Stimulated activated CD4-positive, alpha-beta T cell treated with anti-CD3 and anti-CD28 coated beads, Interleukin-2, amount 100 ng/mL, for 24 hours (primary cell): ENCODE results near the gene KIF5A.
"Not testable (repeated sequence)": the region's sequence is repeated elsewhere in the genome, so short reads cannot be mapped to it uniquely, and the experiment has no call there.

Source experiments
- DNase-seq, 2 donors: peaks; one replicate each; pipeline ENCODE4 v3.0.0-alpha.2; 2020

KIF5A gene

DNA sequence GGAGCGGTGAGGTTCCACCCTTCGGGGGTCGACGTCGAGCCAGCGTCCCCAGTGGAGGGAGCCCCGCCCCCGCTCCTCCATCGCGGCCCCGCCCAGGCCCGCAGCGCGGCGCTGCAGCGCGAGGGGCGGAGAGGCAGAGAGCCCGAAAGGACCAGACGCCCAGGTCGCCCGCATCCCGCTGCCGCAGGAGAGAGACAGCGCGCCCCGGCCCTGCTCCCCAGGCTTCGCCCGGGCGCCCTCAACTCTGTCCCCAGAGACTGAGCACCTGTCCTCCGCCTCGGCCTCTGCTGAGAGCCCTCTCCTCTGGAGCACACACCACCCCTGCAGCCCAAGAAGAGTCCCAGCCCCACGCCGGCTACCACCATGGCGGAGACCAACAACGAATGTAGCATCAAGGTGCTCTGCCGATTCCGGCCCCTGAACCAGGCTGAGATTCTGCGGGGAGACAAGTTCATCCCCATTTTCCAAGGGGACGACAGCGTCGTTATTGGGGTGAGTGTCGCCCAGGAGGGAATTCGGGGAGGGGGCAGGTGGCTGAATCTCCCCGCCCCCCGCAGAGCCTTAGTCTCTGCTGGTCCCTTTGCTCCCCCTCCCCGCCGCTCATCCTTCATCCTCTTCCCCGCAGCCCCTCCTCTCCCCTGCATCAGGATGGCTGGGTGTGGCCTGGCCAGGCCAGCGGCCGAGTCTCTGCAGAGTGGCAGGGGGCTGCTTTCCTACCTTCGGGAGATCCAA is at the start of gene KIF5A:
Gene KIF5A, plus strand, starts transcription at position 136 of the 732 bp plus-strand sequence. Its CDS starts 228 bp downstream, at position 364.
- DNase-seq: peak; percentile 66 to 75

DNA sequence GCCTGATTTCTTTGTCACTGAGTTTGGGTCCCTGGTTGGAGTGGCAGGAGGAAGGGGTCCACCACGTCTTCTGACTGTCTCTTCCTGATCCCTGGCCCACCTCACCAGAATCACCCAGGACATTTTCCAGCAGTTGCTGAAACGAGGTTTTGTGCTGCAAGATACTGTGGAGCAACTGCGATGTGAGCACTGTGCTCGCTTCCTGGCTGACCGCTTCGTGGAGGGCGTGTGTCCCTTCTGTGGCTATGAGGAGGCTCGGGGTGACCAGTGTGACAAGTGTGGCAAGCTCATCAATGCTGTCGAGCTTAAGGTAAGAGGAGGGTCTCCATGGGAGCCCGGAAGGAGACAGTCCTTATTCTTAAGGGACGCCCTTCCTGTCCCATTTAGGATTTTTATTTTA is 49.6 kb upstream of the KIF5A start:
- DNase-seq: no peak

- DNase-seq: not testable (repeated sequence)
Observed at GRCh38 chr12:57502311-57502969, 47.4 kb upstream of the KIF5A start.

DNA sequence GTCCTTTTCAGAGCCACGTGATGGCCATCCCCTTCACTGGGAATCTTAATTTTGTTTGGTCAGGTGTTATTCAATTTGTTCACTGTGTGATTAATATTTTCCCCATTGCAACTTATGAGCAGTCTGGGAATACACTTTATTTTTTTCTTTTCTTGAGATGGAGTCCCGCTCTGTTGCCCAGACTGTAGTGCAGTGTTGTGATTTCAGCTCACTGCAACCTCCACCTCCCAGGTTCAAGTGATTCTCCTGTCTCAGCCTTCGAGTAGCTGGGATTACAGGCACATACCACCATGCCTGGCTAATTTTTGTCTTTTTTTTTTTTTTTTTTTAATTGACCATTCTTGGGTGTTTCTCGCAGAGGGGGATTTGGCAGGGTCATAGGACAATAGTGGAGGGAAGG is 43.3 kb upstream of the KIF5A start:
- DNase-seq: not testable (repeated sequence)

GRCh38 chr12:57507796-57508195 is 42.0 kb upstream of the KIF5A start:
- not testable (repeated sequence) for DNase-seq

DNA sequence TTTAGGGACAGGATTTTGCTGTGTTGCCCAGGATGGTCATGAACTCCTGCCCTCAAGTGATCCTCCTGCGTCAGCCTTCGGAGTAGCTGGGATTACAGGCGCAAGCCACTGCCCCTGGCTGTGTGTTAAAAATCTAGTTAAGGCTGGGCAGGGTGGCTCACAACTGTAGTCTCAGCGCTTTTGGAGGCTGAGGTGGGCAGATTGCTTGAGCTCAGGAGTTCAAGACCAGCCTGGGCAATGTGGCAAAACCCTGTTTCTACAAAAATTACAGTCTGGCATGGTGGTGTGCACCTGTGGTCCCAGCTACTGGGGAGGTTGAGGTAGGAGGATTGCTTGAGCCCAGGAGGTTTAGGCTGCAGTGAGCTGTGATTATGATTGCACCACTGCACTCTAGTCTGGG is 38.7 kb upstream of the KIF5A start:
- DNase-seq: no peak

DNA sequence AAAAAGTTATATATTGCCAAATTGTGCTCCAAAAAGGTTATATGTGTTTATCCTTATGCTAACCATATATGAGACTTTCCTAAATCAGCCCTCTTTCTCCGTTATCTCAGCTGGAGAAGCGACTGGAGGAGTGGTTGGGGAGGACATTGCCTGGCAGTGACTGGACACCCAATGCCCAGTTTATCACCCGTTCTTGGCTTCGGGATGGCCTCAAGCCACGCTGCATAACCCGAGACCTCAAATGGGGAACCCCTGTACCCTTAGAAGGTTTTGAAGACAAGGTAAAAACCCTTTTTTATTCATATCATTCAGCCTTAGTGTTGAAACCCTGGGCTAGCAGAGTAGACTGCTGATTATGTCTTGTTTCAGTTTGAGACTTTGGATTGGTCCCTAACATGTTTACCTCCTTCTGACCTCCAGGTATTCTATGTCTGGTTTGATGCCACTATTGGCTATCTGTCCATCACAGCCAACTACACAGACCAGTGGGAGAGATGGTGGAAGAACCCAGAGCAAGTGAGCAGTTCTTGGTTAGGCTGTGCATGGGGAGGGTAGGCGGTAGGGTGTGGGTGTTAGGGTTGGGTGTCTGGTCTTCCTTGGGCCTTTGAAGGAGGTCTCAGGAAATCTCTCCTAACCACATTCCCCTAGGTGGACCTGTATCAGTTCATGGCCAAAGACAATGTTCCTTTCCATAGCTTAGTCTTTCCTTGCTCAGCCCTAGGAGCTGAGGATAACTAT is 38.1 kb upstream of the KIF5A start:
- DNase-seq: no peak

DNA sequence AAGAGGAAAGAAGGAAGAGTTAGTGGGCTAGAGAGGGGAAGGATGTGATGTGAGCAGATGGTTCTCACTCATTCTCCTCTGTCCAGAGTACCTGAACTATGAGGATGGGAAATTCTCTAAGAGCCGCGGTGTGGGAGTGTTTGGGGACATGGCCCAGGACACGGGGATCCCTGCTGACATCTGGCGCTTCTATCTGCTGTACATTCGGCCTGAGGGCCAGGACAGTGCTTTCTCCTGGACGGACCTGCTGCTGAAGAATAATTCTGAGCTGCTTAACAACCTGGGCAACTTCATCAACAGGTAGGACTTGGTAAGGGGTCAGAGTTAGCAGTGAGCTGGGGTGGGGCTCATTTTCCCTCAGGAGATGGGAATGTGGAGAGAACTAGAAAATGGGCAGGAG is 37.2 kb upstream of the KIF5A start:
- no peak for DNase-seq

DNA sequence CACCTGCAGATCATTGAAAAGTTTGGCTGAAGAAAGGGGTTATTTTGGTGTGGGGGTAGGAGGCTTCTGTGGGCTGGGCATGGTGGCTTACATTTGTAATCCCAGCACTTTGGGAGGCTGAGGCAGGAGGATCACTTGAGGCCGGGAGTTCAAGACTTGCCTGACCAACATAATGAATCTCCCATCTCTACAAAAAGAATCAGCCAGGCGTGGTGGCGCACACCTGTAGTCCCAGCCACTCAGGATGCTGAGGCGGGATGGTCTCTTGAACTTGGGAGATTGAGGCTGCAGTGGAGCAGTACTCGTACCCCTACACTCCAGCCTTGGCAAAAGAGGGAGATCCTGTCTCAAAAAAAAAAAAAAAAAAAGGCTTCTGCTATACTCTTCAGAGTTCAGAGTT is 36.6 kb upstream of the KIF5A start:
- no peak for DNase-seq

- not testable (repeated sequence) for DNase-seq
Observed at GRCh38 chr12:57513677-57514076, 36.2 kb upstream of the KIF5A start.

DNA sequence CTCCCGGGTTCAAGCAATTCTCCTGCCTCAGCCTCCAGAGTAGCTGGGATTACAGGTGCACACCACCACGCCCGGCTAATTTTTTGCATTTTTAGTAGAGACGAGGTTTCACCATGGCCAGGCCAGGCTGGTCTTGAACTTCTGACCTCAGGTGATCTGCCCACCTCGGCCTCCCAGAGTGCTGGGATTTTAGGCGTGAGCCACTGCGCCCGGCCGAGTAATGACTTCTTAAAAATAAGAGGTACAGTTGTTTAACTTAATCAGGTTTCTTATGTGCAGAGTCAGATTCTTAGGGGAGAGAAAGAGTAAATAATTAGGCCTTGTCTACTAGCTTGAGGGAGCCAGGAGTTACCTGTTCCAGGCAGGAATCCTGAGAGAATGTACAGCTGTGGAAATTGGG is 35.6 kb upstream of the KIF5A start:
- DNase-seq: not testable (repeated sequence)

- no peak for DNase-seq
Observed at GRCh38 chr12:57514720-57515407, 35.0 kb upstream of the KIF5A start.

- DNase-seq: no peak
Observed at GRCh38 chr12:57515408-57515933, 34.4 kb upstream of the KIF5A start.

- DNase-seq: no peak
Observed at GRCh38 chr12:57515934-57516541, 33.8 kb upstream of the KIF5A start.

GRCh38 chr12:57516617-57517153 is 33.2 kb upstream of the KIF5A start:
- DNase-seq: no peak

GRCh38 chr12:57517187-57517586 is 32.7 kb upstream of the KIF5A start:
- no peak for DNase-seq

GRCh38 chr12:57517718-57518117 is 32.1 kb upstream of the KIF5A start:
- DNase-seq: not testable (repeated sequence)

DNA sequence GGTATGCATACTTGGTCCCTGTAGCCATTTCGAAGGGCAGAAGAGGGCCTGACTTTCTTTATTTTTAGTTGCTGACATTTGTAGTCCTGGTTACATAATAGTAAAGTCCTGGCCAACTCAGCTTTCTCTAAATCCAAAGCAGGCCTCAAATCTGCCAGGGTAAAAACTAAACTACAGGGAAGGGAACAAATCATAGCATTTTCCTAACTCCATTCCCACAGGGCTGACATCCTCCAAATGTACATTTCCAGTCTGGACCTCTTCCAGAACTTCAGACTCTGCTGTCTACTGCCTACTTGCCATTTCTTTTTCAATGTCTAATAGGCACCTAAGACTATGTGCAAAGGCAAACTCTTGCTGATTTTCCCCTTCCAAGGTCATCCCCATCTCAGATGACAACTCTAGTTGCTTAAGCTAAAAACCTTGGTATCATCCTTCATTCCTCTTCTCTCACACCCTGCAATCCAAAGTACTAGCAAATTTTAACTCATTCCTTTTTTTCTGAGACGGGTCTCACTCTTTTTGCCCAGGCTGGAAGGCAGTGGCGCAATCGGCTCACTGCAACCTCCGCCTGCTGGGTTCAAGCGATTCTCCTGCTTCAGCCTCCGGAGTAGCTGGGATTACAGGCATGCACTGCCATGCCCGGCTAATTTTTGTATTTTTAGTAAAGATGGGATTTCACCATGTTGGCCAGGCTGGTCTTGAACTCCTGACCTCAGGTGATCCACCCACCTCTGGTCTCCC is 31.5 kb upstream of the KIF5A start:
- no peak for DNase-seq

- DNase-seq: peak; percentile 20 to 28
Observed at GRCh38 chr12:57518920-57519795, 30.7 kb upstream of the KIF5A start.

- DNase-seq: peak; percentile 36 to 42
Observed at GRCh38 chr12:57519796-57520052, 30.1 kb upstream of the KIF5A start.
